SK-N-SH (cell line): ENCODE data around the gene BTBD2. TPM values are rescaled to one million over a fixed set of nuclear protein-coding genes. Genes with fewer than 3 reads are reported as not detected.

ENCODE experiments used
- CTCF ChIA-PET: fragments of 300-600, 350-600 bp; formaldehyde crosslinking; extraction: SDS; loops from one replicate; lab custom pipeline; 2021; lab: Yijun Ruan, JAX
- POLR2A ChIA-PET: fragments of 350-600 bp; sonication (Branson Sonifier 250); formaldehyde crosslinking; extraction: SDS; loops from one replicate; lab custom pipeline; 2020; ENCODE audit warnings: antibody characterized with exemption, inconsistent platforms; lab: Yijun Ruan, JAX
- DNase-seq: peaks from one replicate; pipeline ENCODE4 v3.0.0; 2012
- H2AFZ ChIP-seq: fragments of 200-600 bp; sonication (generic); 2 replicates; pipeline ENCODE4 v1.8.1; 2016; ENCODE audit warnings: antibody characterized with exemption, mild to moderate bottlenecking, low read depth
- H3F3A ChIP-seq: fragments of 200-600 bp; sonication (generic); replicated peaks from 2 replicates; pipeline ENCODE3; 2016; ENCODE audit warnings: antibody characterized with exemption, mild to moderate bottlenecking; ENCODE audit not compliant: insufficient read depth
- H3K27ac ChIP-seq, 2 experiments: fragments of 200-500 bp in 1 of 2; fragments of 200-600 bp in 1 of 2; sonication (Bioruptor generic) in 1 of 2; sonication (generic), shearing (Covaris generic) in 1 of 2; 2 replicates each; pipeline versions ENCODE4 v1.5.1 to v1.6.1; 2014 to 2016; ENCODE audit warnings: low read depth in 2 of 2, inconsistent platforms in 1 of 2, low read length in 1 of 2, mild to moderate bottlenecking in 1 of 2, mixed read lengths in 1 of 2
- H3K27me3 ChIP-seq: fragments of 200-600 bp; sonication (generic), shearing (Covaris generic); 2 replicates; pipeline ENCODE4 v1.6.1; 2016; ENCODE audit warnings: mixed run types; ENCODE audit not compliant: insufficient read depth
- H3K36me3 ChIP-seq, 2 experiments: fragments of 200-500 bp in 1 of 2; fragments of 200-600 bp in 1 of 2; sonication (Bioruptor generic) in 1 of 2; sonication (generic) in 1 of 2; replicated peaks in 1 of 2; 2 replicates each; pipeline versions ENCODE3 to v1.5.1; 2014 to 2016; ENCODE audit warnings: low read length in 1 of 2, mild to moderate bottlenecking in 1 of 2; ENCODE audit not compliant: insufficient read depth in 2 of 2, control insufficient read depth in 1 of 2
- H3K4me1 ChIP-seq, 2 experiments: fragments of 200-500 bp in 1 of 2; fragments of 200-600 bp in 1 of 2; sonication (Bioruptor generic) in 1 of 2; sonication (generic), shearing (Covaris generic) in 1 of 2; 2 replicates each; pipeline versions ENCODE4 v1.5.1 to v1.6.1; 2014 to 2016; ENCODE audit warnings: low read depth in 1 of 2, low read length in 1 of 2, mixed run types in 1 of 2; ENCODE audit not compliant: insufficient read depth in 2 of 2, control insufficient read depth in 1 of 2
- H3K4me2 ChIP-seq: fragments of 200-600 bp; sonication (generic), shearing (Covaris generic); 2 replicates; pipeline ENCODE4 v1.6.1; 2017; ENCODE audit warnings: mixed run types
- H3K4me3 ChIP-seq, 2 experiments: fragments of 200-500 bp in 1 of 2; fragments of 200-600 bp in 1 of 2; sonication (Bioruptor generic) in 1 of 2; sonication (generic), shearing (Covaris generic) in 1 of 2; 2 replicates each; pipeline versions ENCODE4 v1.5.1 to v1.8.1; 2014 to 2016; ENCODE audit warnings: low read depth in 2 of 2, inconsistent platforms in 1 of 2, low read length in 1 of 2, mild to moderate bottlenecking in 1 of 2, mixed read lengths in 1 of 2, moderate library complexity in 1 of 2
- H3K79me2 ChIP-seq: fragments of 200-600 bp; sonication (generic); 2 replicates; pipeline ENCODE4 v1.8.1; 2017; ENCODE audit warnings: mild to moderate bottlenecking; ENCODE audit not compliant: insufficient read depth
- H3K9ac ChIP-seq: fragments of 200-600 bp; sonication (generic); 2 replicates; pipeline ENCODE4 v1.6.1; 2017; ENCODE audit warnings: mixed run types
- H3K9me2 ChIP-seq: fragments of 200-600 bp; sonication (generic); 2 replicates; pipeline ENCODE4 v1.6.1; 2017; ENCODE audit warnings: mixed run types
- H3K9me3 ChIP-seq: fragments of 200-600 bp; sonication (generic); 2 replicates; pipeline ENCODE4 v1.6.1; 2017; ENCODE audit warnings: mixed run types, mild to moderate bottlenecking, moderate library complexity
- H4K20me1 ChIP-seq: fragments of 200-600 bp; sonication (generic); 2 replicates; pipeline ENCODE4 v1.6.1; 2017; ENCODE audit warnings: mild to moderate bottlenecking, mixed run types; ENCODE audit not compliant: insufficient read depth
- CHD2 ChIP-seq: fragments of 150-350 bp; IDR thresholded peaks from 2 replicates; pipeline ENCODE4 v1.6.1; 2018; ENCODE audit warnings: low read length; ENCODE audit not compliant: partially characterized antibody
- ELF1 ChIP-seq: IDR thresholded peaks from 2 replicates; pipeline ENCODE4 v1.4.0; 2012
- EZH2phosphoT487 ChIP-seq: fragments of 200-600 bp; sonication (generic); IDR thresholded peaks from 2 replicates; pipeline ENCODE4 v1.6.1; 2017; ENCODE audit warnings: low read depth, mixed run types, mild to moderate bottlenecking, antibody characterized with exemption, moderate library complexity, borderline replicate concordance
- FOSL2 ChIP-seq: IDR thresholded peaks from 2 replicates; pipeline ENCODE4 v1.4.0; 2012; ENCODE audit warnings: low read depth, mild to moderate bottlenecking, moderate library complexity, borderline replicate concordance
- FOXJ3 ChIP-seq: sonication (generic); formaldehyde crosslinking; IDR thresholded peaks from 2 replicates; pipeline ENCODE4 v1.5.1; 2020; ENCODE audit warnings: mild to moderate bottlenecking, missing genetic modification reagents
- FOXM1 ChIP-seq: IDR thresholded peaks from 2 replicates; pipeline ENCODE4 v1.4.0; 2012; ENCODE audit warnings: low read depth, mild to moderate bottlenecking
- GABPA ChIP-seq: IDR thresholded peaks from 2 replicates; pipeline ENCODE4 v1.4.0; 2012; ENCODE audit warnings: low read depth, mild to moderate bottlenecking
- GATA2 ChIP-seq: sonication (generic); formaldehyde crosslinking; IDR thresholded peaks from 2 replicates; pipeline ENCODE4 v1.5.0; 2020; ENCODE audit warnings: mild to moderate bottlenecking, missing genetic modification reagents
- MEF2A ChIP-seq: IDR thresholded peaks from 2 replicates; pipeline ENCODE4 v1.4.0; 2012; ENCODE audit warnings: low read depth, borderline replicate concordance
- NFIC ChIP-seq: IDR thresholded peaks from 2 replicates; pipeline ENCODE4 v1.4.0; 2012; ENCODE audit warnings: borderline replicate concordance
- POLR2AphosphoS5 ChIP-seq: IDR thresholded peaks from 2 replicates; pipeline ENCODE4 v1.6.1; 2012; ENCODE audit warnings: low read depth, low read length
- RAD21 ChIP-seq: IDR thresholded peaks from 2 replicates; pipeline ENCODE4 v1.6.1; 2012; ENCODE audit warnings: mild to moderate bottlenecking, low read length
- SIN3A ChIP-seq: IDR thresholded peaks from 2 replicates; pipeline ENCODE4 v1.6.1; 2012; ENCODE audit warnings: low read depth, mild to moderate bottlenecking, low read length, moderate library complexity, borderline replicate concordance
- TAF1 ChIP-seq: IDR thresholded peaks from 2 replicates; pipeline ENCODE4 v1.6.1; 2012; ENCODE audit warnings: low read depth, mild to moderate bottlenecking, low read length, moderate library complexity, borderline replicate concordance
- WGBS: methylation state at CpG from one replicate; pipeline ENCODE4 v1.1.6; 2017; ENCODE audit warnings: low lambda C conversion rate; 5-methylcytosine and 5-hydroxymethylcytosine counted together
- polyA plus RNA-seq, 3 experiments: library from polyadenylated mRNA; depleted of rRNA; stranded (reverse); fragments of >200 nt; gene quantifications; 2 replicates each; pipeline ENCODE4 v1.2.3, GENCODE V29; 2012
- TF ChIP-seq, protein P1 (sequence below): IDR thresholded peaks from 2 replicates; pipeline ENCODE4 v1.4.0; 2012; ENCODE audit warnings: low read depth, borderline replicate concordance
- TF ChIP-seq, protein P2 (sequence below): fragments of 150-350 bp; IDR thresholded peaks from 2 replicates; pipeline ENCODE4 v1.6.1; 2017; ENCODE audit warnings: antibody characterized with exemption, low read length, low read depth, borderline replicate concordance
- TF ChIP-seq, protein P3 (sequence below): IDR thresholded peaks from 2 replicates; pipeline ENCODE4 v1.4.0; 2012; ENCODE audit warnings: low read depth, borderline replicate concordance
- TF ChIP-seq, protein P4 (sequence below): fragments of 150-350 bp; IDR thresholded peaks from 2 replicates; pipeline ENCODE4 v1.6.1; 2016; ENCODE audit warnings: mild to moderate bottlenecking, low read depth, low read length
- TF ChIP-seq, protein P5 (sequence below): IDR thresholded peaks from 2 replicates; pipeline ENCODE4 v1.4.0; 2012; ENCODE audit warnings: low read depth

The BTBD2 gene
- polyA plus RNA-seq, 1 of the 3 experiments (the other 2 are of a cell fraction): 66.8 TPM

DNA sequence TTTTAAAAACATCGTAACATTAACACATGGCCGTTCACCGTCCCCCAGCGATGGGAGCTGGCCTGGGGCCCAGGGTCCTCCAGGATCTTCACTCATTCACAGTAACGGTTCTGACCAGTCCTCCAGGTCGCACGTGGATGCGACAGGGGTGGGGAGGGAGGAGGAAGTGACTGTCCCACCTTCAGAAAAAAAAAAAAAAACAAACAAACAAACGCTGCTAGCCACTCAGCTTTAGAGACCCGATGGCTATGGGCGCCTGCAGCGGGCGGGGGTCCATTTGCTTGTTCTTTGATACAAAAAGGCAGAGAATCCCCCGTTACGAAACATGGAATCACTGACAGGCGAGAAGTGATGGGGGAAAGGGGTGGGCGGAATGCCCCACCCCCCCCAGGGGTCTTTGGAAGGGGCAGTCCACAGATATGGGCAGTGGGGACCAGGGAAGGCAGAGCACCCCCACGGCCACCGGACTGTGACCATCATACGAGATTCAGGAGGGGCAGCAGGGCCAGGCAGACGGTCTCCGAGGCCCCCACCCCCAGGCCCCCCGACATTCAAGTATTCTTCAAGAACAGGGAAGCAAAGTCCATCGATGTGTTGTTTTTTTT lies 22.2 kb upstream of the BTBD2 start (continued):
- no peak for TF ChIP-seq NFIC
- TF ChIP-seq FOSL2: no peak
- TF ChIP-seq, protein P1, sequence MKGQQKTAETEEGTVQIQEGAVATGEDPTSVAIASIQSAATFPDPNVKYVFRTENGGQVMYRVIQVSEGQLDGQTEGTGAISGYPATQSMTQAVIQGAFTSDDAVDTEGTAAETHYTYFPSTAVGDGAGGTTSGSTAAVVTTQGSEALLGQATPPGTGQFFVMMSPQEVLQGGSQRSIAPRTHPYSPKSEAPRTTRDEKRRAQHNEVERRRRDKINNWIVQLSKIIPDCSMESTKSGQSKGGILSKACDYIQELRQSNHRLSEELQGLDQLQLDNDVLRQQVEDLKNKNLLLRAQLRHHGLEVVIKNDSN: no peak
- TF ChIP-seq FOXJ3 (CRISPR knock-in tag): no peak
- no peak for TF ChIP-seq FOXM1
- no peak for TF ChIP-seq RAD21

DNA sequence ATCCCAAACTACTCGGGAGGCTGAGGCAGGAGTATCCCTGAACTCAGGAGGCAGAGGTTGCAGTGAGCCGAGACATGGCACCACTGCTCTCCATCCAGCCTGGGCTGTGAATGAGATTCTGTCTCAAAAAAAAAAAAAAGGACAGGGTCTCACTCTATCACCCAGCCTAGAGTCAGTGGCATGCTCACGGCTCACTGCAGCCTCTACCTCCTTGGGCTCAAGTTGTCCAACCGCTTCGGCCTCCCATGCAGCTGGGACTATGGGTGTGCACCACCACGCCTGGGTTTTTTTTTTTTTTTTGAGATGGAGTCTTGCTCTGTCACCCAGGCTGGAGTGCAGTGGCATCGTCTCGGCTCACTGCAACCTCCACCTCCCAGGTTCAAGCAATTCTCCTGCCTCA lies 20.9 kb upstream of the BTBD2 start:
- ChIA-PET CTCF (interaction anchor here (0.9 to 1.6 kb wide), 3 partner anchors 17 to 107 kb away, joined by 3 to 7 read pairs (median 4); no protein-coding TSS in a partner anchor), POLR2A (no interaction called here)
- no peaks in the 10 kb centered on the region for H3K9me3 ChIP-seq
- no peaks in the 10 kb centered on the region for H3K9me2 ChIP-seq
- H3K27ac ChIP-seq: no peak overlapping the region
- peaks cover 10 to 31% of the 10 kb centered on the region in 2 experiments; a peak in 3 of 4 replicates for H3K4me1 ChIP-seq
- H3K4me2 ChIP-seq: no peak overlapping the region
- WGBS: 81% methylated on average over 8 of the region's 8 CpGs
- H2AFZ ChIP-seq: no peak overlapping the region
- peaks cover 10% of the 10 kb centered on the region for H3F3A ChIP-seq
- peaks cover 3 to 37% of the 10 kb centered on the region in 2 experiments for H3K36me3 ChIP-seq
- H3K79me2 ChIP-seq: no peaks in the 10 kb centered on the region
- H3K27me3 ChIP-seq: no peaks in the 10 kb centered on the region
- DNase-seq: no peak
- no peak overlapping the region for H3K4me3 ChIP-seq
- H3K9ac ChIP-seq: no peak overlapping the region
- TF ChIP-seq ELF1 (no peak), CHD2 (no peak), GABPA (no peak), MEF2A (no peak), GATA2 (CRISPR knock-in tag) (no peak), SIN3A (no peak), TAF1 (no peak), POLR2AphosphoS5 (no peak), FOXM1 (no peak), EZH2phosphoT487 (no peak)
- TF ChIP-seq, protein P2, sequence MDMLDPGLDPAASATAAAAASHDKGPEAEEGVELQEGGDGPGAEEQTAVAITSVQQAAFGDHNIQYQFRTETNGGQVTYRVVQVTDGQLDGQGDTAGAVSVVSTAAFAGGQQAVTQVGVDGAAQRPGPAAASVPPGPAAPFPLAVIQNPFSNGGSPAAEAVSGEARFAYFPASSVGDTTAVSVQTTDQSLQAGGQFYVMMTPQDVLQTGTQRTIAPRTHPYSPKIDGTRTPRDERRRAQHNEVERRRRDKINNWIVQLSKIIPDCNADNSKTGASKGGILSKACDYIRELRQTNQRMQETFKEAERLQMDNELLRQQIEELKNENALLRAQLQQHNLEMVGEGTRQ: no peak
- TF ChIP-seq, protein P3, sequence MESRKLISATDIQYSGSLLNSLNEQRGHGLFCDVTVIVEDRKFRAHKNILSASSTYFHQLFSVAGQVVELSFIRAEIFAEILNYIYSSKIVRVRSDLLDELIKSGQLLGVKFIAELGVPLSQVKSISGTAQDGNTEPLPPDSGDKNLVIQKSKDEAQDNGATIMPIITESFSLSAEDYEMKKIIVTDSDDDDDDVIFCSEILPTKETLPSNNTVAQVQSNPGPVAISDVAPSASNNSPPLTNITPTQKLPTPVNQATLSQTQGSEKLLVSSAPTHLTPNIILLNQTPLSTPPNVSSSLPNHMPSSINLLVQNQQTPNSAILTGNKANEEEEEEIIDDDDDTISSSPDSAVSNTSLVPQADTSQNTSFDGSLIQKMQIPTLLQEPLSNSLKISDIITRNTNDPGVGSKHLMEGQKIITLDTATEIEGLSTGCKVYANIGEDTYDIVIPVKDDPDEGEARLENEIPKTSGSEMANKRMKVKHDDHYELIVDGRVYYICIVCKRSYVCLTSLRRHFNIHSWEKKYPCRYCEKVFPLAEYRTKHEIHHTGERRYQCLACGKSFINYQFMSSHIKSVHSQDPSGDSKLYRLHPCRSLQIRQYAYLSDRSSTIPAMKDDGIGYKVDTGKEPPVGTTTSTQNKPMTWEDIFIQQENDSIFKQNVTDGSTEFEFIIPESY: no peak
- TF ChIP-seq, protein P4, sequence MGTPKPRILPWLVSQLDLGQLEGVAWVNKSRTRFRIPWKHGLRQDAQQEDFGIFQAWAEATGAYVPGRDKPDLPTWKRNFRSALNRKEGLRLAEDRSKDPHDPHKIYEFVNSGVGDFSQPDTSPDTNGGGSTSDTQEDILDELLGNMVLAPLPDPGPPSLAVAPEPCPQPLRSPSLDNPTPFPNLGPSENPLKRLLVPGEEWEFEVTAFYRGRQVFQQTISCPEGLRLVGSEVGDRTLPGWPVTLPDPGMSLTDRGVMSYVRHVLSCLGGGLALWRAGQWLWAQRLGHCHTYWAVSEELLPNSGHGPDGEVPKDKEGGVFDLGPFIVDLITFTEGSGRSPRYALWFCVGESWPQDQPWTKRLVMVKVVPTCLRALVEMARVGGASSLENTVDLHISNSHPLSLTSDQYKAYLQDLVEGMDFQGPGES: no peak
- TF ChIP-seq, protein P5, sequence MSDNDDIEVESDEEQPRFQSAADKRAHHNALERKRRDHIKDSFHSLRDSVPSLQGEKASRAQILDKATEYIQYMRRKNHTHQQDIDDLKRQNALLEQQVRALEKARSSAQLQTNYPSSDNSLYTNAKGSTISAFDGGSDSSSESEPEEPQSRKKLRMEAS: no peak
- TF ChIP-seq, all 33 proteins: peak for 0
- peaks cover 5% of the 10 kb centered on the region; the same call in 1 of the 2 replicates for H4K20me1 ChIP-seq
